Measurements from ENCODE around the gene HASPIN. TPM values are rescaled to one million over a fixed set of nuclear protein-coding genes. Genes with fewer than 3 reads are reported as not detected.
A peak's percentile ranks its signal among the peaks of the same experiment; 100 is the strongest.

Gene HASPIN
- total and polyA plus RNA-seq, 7 experiments from 2014 or later = 0.28 to 18.5 (median 0.34) TPM; not detected in 1

DNA sequence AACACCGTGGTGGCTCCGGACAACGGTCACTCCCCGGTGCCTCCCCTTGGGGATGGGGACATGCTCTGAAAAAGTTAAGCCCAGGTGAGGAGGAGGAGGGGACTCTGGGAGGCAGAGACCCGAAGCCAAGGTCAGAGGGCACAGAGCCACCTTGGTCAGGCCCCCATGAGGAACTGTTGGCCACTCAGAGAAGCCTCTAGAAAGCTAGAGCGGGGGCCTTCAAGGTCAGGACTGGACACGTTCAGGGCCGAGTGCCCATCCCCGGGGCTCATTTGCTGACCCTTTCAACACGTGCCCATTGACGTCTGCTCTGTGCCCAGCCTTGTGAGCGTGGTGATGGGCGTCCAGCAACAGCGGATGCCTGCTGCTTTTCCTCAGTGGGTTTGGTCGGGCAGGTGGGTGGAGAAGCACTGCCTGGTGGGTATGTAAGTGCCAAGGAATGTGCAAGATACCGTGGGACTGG lies 38.2 kb downstream of the HASPIN start:
- Histone ChIP-seq H3K4me3 (ENCODE audit: low read length) (no peak overlapping the region), H3K27me3 (ENCODE audit: control insufficient read depth in 2 of 2, insufficient read depth in 2 of 2, low read length in 2 of 2) (no peaks in the 10 kb centered on the region), H3K4me1 (ENCODE audit: control insufficient read depth in 2 of 2, insufficient read depth in 2 of 2, low read length in 2 of 2) (peaks cover 14 to 35% of the 10 kb centered on the region in 2 donors), H3K9me3 (ENCODE audit: control insufficient read depth in 2 of 3, low read length in 3 of 3) (no peaks in the 10 kb centered on the region), H3K36me3 (ENCODE audit: control insufficient read depth in 2 of 3, insufficient read depth in 3 of 3, low read length in 3 of 3) (no peaks in the 10 kb centered on the region), H3K27ac (ENCODE audit: low read depth, low read length) (no peak overlapping the region)
- Mint-ChIP-seq H3K4me1 (peaks cover 16 to 44% (median 27%) of the 10 kb centered on the region in 7 donors), H3K27me3 (no peaks in the 10 kb centered on the region), H3K4me3 (no peak overlapping the region), H3K9me3 (peaks cover 0 to 15% (median 0%) of the 10 kb centered on the region in 11 donors), H3K27ac (no peak overlapping the region), H3K36me3 (peaks cover 0 to 26% (median 0%) of the 10 kb centered on the region in 5 donors)
- POLR2A ChIA-PET = no interaction called here
- no peak for ATAC-seq
- intact Hi-C loops (cut with micrococcal nuclease) = loop anchor here in 1 of 2 donors (5.0 kb wide), 1 partner anchor 35 kb away; no protein-coding TSS in a partner anchor
- DNase-seq = no peak
- CTCF ChIA-PET = no interaction called here

DNA sequence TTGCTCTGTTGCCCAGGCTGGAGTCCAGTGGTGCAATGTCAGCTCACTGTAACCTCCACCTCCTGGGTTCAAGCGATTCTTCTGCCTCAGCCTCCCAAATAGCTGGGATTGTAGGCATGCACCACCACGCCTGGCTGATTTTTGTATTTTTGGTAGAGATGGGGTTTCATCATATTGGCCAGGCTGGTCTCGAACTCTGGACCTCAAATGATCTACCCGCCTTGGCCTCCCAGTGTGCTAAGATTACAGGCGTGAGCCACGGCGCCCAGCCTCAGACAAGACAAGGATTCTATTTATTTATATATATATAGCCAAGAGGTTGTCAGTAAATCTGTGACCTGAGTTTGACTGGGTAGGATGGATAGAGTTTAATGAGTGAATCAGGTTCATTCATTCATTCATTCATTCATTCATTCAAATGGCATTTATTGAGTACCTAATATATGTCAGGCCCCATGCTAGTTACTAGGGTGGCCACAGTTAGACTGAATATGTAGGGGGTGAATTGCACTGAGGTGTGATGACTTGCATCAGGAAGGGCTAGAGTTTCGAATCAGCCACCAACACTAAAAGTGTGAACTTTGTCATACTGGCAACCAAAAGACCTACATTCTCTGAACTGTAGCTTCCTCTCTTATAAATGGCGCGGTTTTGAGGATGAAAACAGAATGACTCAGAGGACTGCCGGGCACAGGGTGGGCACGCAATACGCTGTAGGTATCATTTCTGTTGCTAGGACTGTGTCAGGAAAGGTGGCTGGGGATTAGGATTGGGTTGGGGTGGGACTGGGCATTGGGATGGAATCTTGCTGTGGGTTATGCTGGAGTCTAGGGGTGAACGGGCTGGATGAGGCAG lies 39.4 kb downstream of the HASPIN start:
- ATAC-seq (peak; percentile 64), DNase-seq (no peak)
- H3K9me3 ChIP-seq (ENCODE audit: control insufficient read depth in 2 of 3, low read length in 3 of 3) = no peaks in the 10 kb centered on the region
- no peak overlapping the region for H3K27ac ChIP-seq (ENCODE audit: low read depth, low read length)
- intact Hi-C loops (cut with micrococcal nuclease) = loop anchor here in 1 of 2 donors (1.0 to 5.0 kb wide), 2 partner anchors 25 to 34 kb away; no protein-coding TSS in a partner anchor
- Mint-ChIP-seq H3K4me1 (peaks cover 17 to 51% (median 32%) of the 10 kb centered on the region in 7 donors), H3K4me3 (peak overlapping the region in 3 of 10 donors; percentile 22 to 82 (median 53)), H3K27ac (peak overlapping the region in 5 of 9 donors; percentile 48 to 95 (median 67)), H3K9me3 (peaks cover 0 to 18% (median 0%) of the 10 kb centered on the region in 11 donors), H3K36me3 (peaks cover 0 to 29% (median 0%) of the 10 kb centered on the region in 5 donors), H3K27me3 (no peaks in the 10 kb centered on the region)
- no peaks in the 10 kb centered on the region for H3K27me3 ChIP-seq (ENCODE audit: control insufficient read depth in 2 of 2, insufficient read depth in 2 of 2, low read length in 2 of 2)
- H3K4me1 ChIP-seq (ENCODE audit: control insufficient read depth in 2 of 2, insufficient read depth in 2 of 2, low read length in 2 of 2) = peaks cover 14 to 45% of the 10 kb centered on the region in 2 donors
- CTCF ChIA-PET = interaction anchor here (0.6 kb wide), 1 partner anchor 24 kb away, joined by 3 read pairs; no protein-coding TSS in a partner anchor
- peak overlapping the region; percentile 24 for H3K4me3 ChIP-seq (ENCODE audit: low read length)
- POLR2A ChIA-PET = interaction anchor here (1.0 kb wide), 1 partner anchor 65 kb away, joined by 4 read pairs; no protein-coding TSS in a partner anchor
- no peaks in the 10 kb centered on the region for H3K36me3 ChIP-seq (ENCODE audit: control insufficient read depth in 2 of 3, insufficient read depth in 3 of 3, low read length in 3 of 3)

DNA sequence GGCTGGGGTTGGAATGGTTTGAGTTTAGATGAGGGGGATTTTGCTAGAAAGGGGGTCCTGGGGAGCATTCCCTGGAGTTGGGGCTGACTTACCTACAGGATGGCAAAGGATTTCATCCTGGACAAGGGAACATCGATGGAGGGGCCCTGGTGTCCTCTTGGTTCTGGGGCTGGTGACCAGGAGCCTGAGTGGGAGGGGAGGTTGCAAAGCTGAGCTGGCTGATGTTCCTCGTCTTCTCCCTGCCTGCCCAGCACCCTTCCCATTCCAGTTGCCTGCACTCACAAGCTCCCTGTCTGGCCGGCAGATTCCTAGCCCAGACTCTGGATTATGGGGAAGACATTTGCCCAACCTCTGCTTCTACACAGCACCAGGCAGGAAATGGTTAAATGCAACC lies 40.1 kb downstream of the HASPIN start:
- ATAC-seq = no peak
- CTCF ChIA-PET = interaction anchor here (0.6 kb wide), 1 partner anchor 23 kb away, joined by 3 read pairs; no protein-coding TSS in a partner anchor
- Histone ChIP-seq H3K36me3 (ENCODE audit: control insufficient read depth in 2 of 3, insufficient read depth in 3 of 3, low read length in 3 of 3) (no peaks in the 10 kb centered on the region), H3K4me1 (ENCODE audit: control insufficient read depth in 2 of 2, insufficient read depth in 2 of 2, low read length in 2 of 2) (peaks cover 14 to 51% of the 10 kb centered on the region in 2 donors), H3K9me3 (ENCODE audit: control insufficient read depth in 2 of 3, low read length in 3 of 3) (no peaks in the 10 kb centered on the region), H3K4me3 (ENCODE audit: low read length) (peak overlapping the region; percentile 24), H3K27me3 (ENCODE audit: control insufficient read depth in 2 of 2, insufficient read depth in 2 of 2, low read length in 2 of 2) (no peaks in the 10 kb centered on the region), H3K27ac (ENCODE audit: low read depth, low read length) (no peak overlapping the region)
- Mint-ChIP-seq H3K4me1 (peaks cover 17 to 58% (median 38%) of the 10 kb centered on the region in 7 donors), H3K4me3 (peak overlapping the region in 3 of 10 donors; percentile 22 to 82 (median 53)), H3K27ac (peak overlapping the region in 6 of 9 donors; percentile 36 to 95 (median 60)), H3K9me3 (peaks cover 0 to 20% (median 0%) of the 10 kb centered on the region in 11 donors), H3K27me3 (no peaks in the 10 kb centered on the region), H3K36me3 (peaks cover 0 to 32% (median 0%) of the 10 kb centered on the region in 5 donors)
- POLR2A ChIA-PET = interaction anchor here (1.0 kb wide), 1 partner anchor 65 kb away, joined by 4 read pairs; no protein-coding TSS in a partner anchor
- DNase-seq = no peak
- intact Hi-C loops (cut with micrococcal nuclease) = loop anchor here in 1 of 2 donors (1.0 to 5.0 kb wide), 3 partner anchors 25 to 53 kb away; no protein-coding TSS in a partner anchor

DNA sequence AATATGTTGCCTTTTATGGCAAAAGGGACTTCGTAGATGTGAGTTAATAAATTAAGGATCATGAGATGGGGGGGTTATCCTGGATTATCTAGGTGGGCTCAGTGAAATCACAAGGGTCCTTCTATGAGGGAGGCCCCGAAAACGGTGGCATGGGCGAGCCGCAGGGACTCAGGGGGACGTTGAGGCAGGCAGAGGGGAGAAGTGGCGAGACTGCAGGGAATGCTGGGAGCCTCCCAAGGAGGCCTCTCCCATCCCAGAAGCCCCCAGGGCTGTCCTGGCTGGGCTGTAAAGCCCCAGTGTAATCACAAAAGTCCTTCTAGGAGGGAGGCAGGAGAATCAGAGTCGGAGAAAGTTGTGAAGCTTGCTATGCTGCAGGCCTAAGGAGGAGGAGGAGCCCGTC lies 42.3 kb downstream of the HASPIN start:
- H3K27ac Mint-ChIP-seq = peak overlapping the region in 8 of 9 donors; percentile 30 to 97 (median 86)
- no peaks in the 10 kb centered on the region for H3K27me3 Mint-ChIP-seq
- H3K9me3 ChIP-seq (ENCODE audit: control insufficient read depth in 2 of 3, low read length in 3 of 3) = no peaks in the 10 kb centered on the region
- POLR2A ChIA-PET = interaction anchor here (0.7 to 2.2 kb wide), 2 partner anchors 11 to 12 kb away, joined by 4 to 12 read pairs; no protein-coding TSS in a partner anchor
- H3K4me3 Mint-ChIP-seq = peak overlapping the region in 7 of 10 donors; percentile 48 to 90 (median 74)
- H3K27me3 ChIP-seq (ENCODE audit: control insufficient read depth in 2 of 2, insufficient read depth in 2 of 2, low read length in 2 of 2) = no peaks in the 10 kb centered on the region
- H3K36me3 ChIP-seq (ENCODE audit: control insufficient read depth in 2 of 3, insufficient read depth in 3 of 3, low read length in 3 of 3) = no peaks in the 10 kb centered on the region
- peaks cover 22 to 74% of the 10 kb centered on the region in 2 donors for H3K4me1 ChIP-seq (ENCODE audit: control insufficient read depth in 2 of 2, insufficient read depth in 2 of 2, low read length in 2 of 2)
- ATAC-seq = no peak
- CTCF ChIA-PET = no interaction called here
- intact Hi-C loops (cut with micrococcal nuclease) = loop anchor here (1.0 to 2.0 kb wide), 2 partner anchors 11 to 55 kb away; no protein-coding TSS in a partner anchor
- H3K4me1 Mint-ChIP-seq = peaks cover 17 to 69% (median 52%) of the 10 kb centered on the region in 7 donors
- peaks cover 0 to 10% (median 0%) of the 10 kb centered on the region in 11 donors for H3K9me3 Mint-ChIP-seq
- no peak overlapping the region for H3K4me3 ChIP-seq (ENCODE audit: low read length)
- DNase-seq = no peak
- peaks cover 0 to 18% (median 0%) of the 10 kb centered on the region in 5 donors for H3K36me3 Mint-ChIP-seq
- H3K27ac ChIP-seq (ENCODE audit: low read depth, low read length) = no peak overlapping the region

DNA sequence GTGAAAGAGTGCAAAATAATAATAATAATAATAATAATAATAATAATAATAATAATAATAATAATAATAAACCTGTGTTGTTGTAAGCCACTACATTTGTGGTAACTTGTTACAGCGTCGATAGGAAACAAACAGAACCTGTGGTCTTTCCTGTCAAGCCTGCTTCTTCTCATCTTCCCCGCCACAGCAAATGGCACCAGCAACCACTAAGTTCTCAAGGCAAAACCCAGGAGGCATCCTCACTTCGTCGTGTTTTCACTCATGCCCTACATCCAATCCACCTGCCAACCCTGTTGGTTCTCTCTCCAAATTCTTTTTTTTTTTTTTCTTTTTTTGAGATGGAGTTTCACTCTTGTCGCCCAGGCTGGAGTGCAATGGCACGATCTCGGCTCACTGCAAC lies 43.1 kb downstream of the HASPIN start:
- H3K27ac ChIP-seq (ENCODE audit: low read depth, low read length) = no peak overlapping the region
- H3K27ac Mint-ChIP-seq = peak overlapping the region in 6 of 9 donors; percentile 13 to 88 (median 32)
- DNase-seq (peak in 1 of 9 donors; percentile 51), ATAC-seq (no peak)
- intact Hi-C loops (cut with micrococcal nuclease) = no loop called here
- POLR2A ChIA-PET = interaction anchor here (0.7 to 2.2 kb wide), 2 partner anchors 11 to 12 kb away, joined by 4 to 12 read pairs; no protein-coding TSS in a partner anchor
- H3K4me3 Mint-ChIP-seq = peak overlapping the region in 5 of 10 donors; percentile 4 to 90 (median 48)
- CTCF ChIA-PET = interaction anchor here (0.7 kb wide), 1 partner anchor 17 kb away, joined by 4 read pairs; no protein-coding TSS in a partner anchor
- H3K9me3 ChIP-seq (ENCODE audit: control insufficient read depth in 2 of 3, low read length in 3 of 3) = no peaks in the 10 kb centered on the region
- H3K4me1 Mint-ChIP-seq = peaks cover 17 to 75% (median 54%) of the 10 kb centered on the region in 7 donors
- H3K9me3 Mint-ChIP-seq = peaks cover 0 to 8% (median 0%) of the 10 kb centered on the region in 11 donors
- H3K4me1 ChIP-seq (ENCODE audit: control insufficient read depth in 2 of 2, insufficient read depth in 2 of 2, low read length in 2 of 2) = peaks cover 22 to 81% of the 10 kb centered on the region in 2 donors
- no peaks in the 10 kb centered on the region for H3K27me3 ChIP-seq (ENCODE audit: control insufficient read depth in 2 of 2, insufficient read depth in 2 of 2, low read length in 2 of 2)
- no peak overlapping the region for H3K4me3 ChIP-seq (ENCODE audit: low read length)
- H3K36me3 Mint-ChIP-seq = peaks cover 0 to 15% (median 0%) of the 10 kb centered on the region in 5 donors
- H3K36me3 ChIP-seq (ENCODE audit: control insufficient read depth in 2 of 3, insufficient read depth in 3 of 3, low read length in 3 of 3) = no peaks in the 10 kb centered on the region
- H3K27me3 Mint-ChIP-seq = peaks cover 0 to under 1% (median 0%) of the 10 kb centered on the region in 5 donors

DNA sequence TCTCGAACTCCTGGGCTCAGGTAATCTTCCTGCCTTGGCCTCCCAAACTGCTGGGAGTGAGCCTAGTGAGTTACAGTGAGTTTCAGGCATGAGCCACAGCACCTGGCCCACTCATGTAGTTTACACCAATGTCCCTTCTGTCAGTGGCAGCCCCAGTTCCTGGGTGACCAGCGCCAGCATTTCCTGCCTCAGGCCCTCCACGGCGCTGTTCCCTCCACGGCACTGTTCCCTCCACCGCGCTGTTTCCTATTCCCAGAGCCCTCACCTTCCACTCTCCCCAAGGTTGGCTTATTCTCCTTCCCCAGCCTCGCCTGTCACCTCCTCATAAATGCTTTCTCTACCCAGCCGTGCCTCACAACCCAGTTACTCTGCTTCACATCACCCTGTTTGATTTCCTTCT lies 44.6 kb downstream of the HASPIN start:
- peak overlapping the region in 8 of 9 donors; percentile 2 to 79 (median 46) for H3K27ac Mint-ChIP-seq
- H3K4me1 Mint-ChIP-seq = peaks cover 27 to 80% (median 59%) of the 10 kb centered on the region in 7 donors
- Histone ChIP-seq H3K9me3 (ENCODE audit: control insufficient read depth in 2 of 3, low read length in 3 of 3) (no peaks in the 10 kb centered on the region), H3K27me3 (ENCODE audit: control insufficient read depth in 2 of 2, insufficient read depth in 2 of 2, low read length in 2 of 2) (no peaks in the 10 kb centered on the region), H3K27ac (ENCODE audit: low read depth, low read length) (no peak overlapping the region), H3K4me3 (ENCODE audit: low read length) (no peak overlapping the region), H3K4me1 (ENCODE audit: control insufficient read depth in 2 of 2, insufficient read depth in 2 of 2, low read length in 2 of 2) (peaks cover 22 to 78% of the 10 kb centered on the region in 2 donors), H3K36me3 (ENCODE audit: control insufficient read depth in 2 of 3, insufficient read depth in 3 of 3, low read length in 3 of 3) (no peaks in the 10 kb centered on the region)
- H3K36me3 Mint-ChIP-seq = peaks cover 0 to 13% (median 0%) of the 10 kb centered on the region in 5 donors
- intact Hi-C loops (cut with micrococcal nuclease) = no loop called here
- peak overlapping the region in 5 of 10 donors; percentile 0 to 33 (median 22) for H3K4me3 Mint-ChIP-seq
- H3K9me3 Mint-ChIP-seq = peaks cover 0 to 8% (median 0%) of the 10 kb centered on the region in 11 donors
- peaks cover 0 to 5% (median 0%) of the 10 kb centered on the region in 5 donors for H3K27me3 Mint-ChIP-seq
- DNase-seq = no peak
- POLR2A ChIA-PET = no interaction called here
- no peak for ATAC-seq
- CTCF ChIA-PET = interaction anchor here (1.3 kb wide), 1 partner anchor 31 kb away, joined by 6 read pairs; no protein-coding TSS in a partner anchor
